Stimulated activated naive CD4-positive, alpha-beta T cell (primary cell): ENCODE measurements around the gene IL1RAPL1.

Source experiments
- DNase-seq, 6 experiments: peaks; one replicate each; lab custom pipeline; 2025; lab: John Stamatoyannopoulos, UW

IL1RAPL1 gene

GRCh38 chrX:29652484-29652883 is 1065.2 kb downstream of the IL1RAPL1 start:
- DNase-seq = no peak

DNA sequence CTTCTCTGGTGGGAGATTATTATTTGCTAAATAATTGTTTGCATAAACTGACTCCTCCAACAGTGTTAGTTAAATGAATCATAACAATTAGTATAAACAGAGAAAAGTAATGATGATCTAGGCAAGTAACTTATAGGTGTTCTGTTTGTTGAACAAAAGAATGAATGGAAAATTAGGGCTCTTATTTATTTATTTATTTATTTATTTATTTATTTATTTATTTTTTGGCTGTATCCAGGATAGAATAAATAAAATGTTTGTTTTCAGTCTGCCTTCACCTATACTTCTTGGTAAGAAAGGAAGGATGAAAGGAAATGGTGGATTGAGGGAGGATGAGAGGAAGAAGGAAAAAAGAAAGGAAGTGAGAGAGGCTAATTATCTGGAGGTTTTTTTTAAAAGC is 1066.5 kb downstream of the IL1RAPL1 start:
- no peak for DNase-seq

DNA sequence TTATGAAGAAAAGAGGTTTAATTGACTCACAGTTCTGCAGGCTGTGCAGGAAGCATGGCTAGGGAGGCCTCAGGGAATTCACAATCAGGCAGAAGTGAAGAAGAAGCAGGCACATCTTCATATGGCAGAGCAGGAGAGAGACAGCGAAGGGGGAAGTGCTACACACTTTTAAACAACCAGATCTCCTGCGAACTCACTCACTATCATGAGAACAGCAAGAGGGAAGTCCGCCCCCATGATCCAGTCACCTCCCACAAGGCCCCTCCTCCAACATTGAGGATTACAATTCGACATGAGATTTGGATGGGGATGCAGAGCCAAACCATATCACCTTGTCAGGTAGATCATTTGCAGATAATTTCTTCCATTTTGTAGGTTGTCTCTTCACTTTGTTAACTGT is 1072.7 kb downstream of the IL1RAPL1 start:
- no peak for DNase-seq

DNA sequence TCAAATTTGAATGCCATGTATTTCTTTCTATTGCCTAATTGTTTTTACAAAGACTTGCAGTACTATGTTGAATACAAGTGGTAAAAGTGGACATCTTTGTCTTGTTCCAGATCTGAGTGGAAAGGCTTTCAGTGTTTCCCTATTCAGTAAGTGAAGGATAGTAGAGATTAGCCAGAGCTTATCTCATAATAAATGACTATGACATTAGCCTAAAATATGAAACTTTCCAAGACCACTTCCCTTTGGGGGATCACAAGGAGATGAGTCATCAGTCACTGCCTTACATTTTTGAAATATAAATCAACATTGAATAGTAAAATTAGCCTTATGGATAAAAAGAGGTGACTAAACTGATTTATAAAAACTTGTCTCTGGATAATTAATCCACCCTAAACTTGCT is 1074.0 kb downstream of the IL1RAPL1 start:
- no peak for DNase-seq

DNA sequence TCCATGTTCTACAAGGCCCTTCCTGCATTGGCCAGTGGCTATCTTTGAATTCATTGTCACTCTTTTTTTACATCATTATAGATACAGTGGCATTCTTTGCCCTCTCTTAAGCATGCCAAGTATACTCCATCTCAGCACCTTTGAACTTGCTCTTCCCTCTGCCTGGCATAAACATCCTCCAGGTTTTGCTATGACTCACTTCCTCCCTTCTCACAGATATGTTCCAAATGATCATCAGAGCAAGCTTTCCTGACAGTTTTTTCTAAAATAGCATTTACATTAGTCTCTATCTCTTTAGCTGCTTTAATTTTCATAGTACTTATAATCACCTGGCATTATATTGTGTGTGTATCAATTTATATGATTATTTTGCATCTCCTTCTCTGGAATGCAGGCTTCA is 1074.9 kb downstream of the IL1RAPL1 start:
- DNase-seq = no peak

GRCh38 chrX:29662759-29663503 is 1075.7 kb downstream of the IL1RAPL1 start:
- no peak for DNase-seq

DNA sequence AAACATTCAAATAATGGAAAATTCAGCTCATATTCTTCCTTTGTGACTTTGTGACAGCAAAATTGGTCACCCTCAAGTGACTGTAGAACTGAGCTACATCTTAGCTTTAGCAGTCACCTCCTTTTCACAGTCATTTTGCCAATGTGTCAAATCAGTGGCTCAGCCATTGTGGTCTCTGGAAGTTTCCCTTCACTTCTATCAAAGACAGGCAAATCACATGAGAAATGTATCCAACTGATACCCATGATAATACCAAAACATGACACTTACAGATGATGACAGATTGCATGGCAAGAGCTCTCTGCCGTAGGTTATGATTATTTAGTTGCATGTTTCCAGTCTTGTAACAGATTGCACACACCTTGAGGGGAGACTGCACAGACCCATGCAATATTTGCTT is 1078.3 kb downstream of the IL1RAPL1 start:
- DNase-seq = no peak

GRCh38 chrX:29666366-29666765 is 1079.1 kb downstream of the IL1RAPL1 start:
- DNase-seq = no peak

DNA sequence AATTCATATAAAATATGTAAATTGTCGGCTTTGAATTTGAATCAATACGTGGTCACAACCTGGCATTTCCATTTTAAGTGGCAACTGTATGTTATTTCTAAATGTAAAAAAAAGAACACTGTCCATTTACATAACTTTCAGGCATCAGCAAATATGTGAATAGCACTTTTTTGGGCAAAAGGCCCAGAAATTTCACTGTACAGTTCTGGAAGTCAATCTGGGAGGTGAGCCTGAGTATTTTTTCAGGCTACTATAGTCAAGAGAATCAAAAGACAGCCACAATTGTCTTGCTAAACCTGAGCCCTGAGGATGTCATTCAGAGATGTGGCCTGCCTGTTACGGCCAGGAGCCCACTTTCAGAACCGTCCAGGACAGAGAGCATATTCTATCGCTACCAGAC is 1084.2 kb downstream of the IL1RAPL1 start:
- no peak for DNase-seq

DNA sequence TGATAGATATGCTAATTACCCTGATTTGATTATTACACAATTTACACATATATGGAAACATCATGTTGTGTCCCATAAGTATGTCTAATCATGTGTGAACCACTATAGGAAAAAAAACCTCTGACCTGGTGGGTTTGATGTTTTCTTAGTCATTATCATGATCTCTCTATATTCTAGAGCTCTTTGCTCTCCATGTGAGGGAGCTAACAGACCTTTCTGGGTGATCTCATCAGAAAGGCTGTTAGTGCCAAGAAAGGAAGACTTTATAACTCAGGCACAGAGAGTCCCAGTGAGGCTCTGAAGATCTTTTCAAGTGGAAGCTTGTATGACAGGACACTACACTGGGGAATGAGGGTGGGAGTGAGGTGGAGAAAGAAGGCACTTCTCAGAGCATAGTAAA is 1100.4 kb downstream of the IL1RAPL1 start:
- DNase-seq = no peak

DNA sequence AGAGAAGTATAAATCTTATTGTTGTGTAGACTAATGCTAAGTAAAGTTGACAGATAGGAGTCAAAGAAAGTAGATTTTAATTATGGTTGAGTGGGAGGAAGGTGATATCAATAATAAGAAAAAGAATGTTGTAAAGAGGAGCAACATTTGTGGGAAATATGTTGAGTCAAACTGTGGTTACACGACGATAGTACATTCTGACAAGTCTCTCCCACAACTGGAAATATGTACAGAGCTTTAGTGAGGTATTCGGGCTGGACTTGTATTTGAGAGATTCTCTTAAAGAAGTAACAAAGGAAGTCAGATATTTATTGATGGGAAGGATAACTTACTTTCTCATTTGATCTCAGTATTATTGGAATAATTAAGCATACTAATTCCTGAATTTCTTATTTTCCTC is 1102.8 kb downstream of the IL1RAPL1 start:
- DNase-seq = no peak

DNA sequence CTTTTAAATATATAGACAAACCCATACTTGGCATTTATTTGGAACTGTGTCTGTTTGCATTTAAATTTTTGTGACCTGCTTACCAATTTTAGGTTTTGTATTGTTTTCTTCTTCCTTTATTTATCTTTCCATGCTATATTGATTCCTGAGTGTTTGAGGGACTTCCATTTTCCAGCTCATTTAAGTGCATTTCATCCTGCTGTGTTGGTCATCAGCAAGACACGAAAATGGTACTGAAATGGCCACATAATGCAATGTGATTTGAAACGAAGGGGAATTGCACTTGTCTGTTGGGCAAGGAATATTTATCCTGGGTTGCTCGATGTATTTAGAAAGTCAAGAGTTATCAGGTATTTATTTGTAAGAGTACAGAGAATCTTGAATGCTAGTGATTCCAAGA is 1103.8 kb downstream of the IL1RAPL1 start:
- DNase-seq = no peak

DNA sequence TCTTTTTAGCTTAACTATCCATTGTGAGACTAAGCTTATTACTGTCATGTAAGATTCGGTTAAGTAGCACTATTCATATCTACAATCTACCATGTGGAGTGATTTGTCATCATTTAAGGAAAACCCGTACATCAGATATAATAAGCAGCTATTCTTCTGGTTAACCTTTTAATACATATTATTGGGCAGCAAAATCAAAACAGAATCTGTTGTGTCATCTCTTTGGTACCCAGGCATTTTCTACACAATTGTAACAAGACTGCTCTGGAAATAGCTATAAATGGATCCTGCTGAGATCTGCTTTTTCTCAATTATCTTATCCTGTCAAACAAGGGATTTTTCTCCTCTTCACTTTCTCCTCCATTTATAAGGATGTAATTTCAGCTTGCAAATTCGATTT is 1106.7 kb downstream of the IL1RAPL1 start:
- no peak for DNase-seq

GRCh38 chrX:29699239-29699638 is 1112.0 kb downstream of the IL1RAPL1 start:
- DNase-seq = no peak

DNA sequence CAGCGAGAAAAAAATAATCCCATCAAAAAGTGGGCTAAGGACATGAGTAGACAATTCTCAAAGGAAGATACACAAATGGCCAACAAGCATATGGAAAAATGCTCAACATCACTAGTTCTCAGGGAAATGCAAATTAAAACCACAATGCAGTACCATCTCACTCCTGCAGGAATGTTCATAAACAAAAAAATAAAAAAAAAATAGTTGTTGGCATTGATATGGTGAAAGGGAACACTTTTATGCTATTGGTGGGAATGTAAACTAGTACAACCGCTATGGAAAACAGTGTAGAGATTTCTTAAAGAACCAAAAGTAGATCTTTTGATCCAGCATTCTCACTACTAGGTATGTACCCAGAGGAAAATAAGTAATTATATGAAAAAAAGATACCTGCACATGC is 1119.8 kb downstream of the IL1RAPL1 start:
- no peak for DNase-seq

DNA sequence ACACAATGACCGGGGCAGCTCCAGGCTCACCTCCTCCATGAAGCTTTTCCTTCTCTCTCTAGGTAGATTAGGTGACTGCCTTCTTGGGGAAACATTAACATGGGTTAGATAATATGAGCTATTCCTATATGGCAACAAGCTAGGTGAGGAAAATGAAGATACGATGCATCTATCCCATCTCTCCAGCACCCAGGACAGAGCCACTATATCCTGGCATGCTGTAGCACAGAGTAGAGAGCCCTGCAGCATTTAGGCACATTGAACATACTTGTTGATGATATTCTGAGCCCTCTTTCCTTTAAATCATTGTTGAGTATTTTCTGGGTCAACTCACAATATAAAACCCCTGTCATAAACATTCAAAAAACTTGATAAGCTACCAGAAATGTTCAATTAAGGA is 1133.9 kb downstream of the IL1RAPL1 start:
- no peak for DNase-seq

DNA sequence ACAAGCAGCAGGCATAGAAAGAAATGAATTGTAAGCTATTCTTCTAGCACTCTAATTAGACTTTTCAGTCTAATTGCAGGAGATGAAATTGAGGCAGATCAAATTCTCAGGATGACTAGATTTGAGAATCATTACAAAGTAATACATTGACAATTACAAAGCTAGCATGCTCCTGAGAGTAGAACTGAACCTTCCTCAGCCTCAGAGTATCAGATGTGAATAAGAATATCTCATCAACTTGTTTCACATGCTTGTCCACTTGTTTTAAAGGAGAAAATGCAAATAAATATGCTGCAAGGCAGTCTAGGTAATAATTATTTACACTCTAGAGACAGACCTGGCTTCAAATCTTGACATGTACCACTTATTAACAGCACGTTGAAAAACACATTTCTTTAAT is 1137.1 kb downstream of the IL1RAPL1 start:
- DNase-seq = no peak

- no peak for DNase-seq
Observed at GRCh38 chrX:29726811-29727210, 1139.6 kb downstream of the IL1RAPL1 start.

DNA sequence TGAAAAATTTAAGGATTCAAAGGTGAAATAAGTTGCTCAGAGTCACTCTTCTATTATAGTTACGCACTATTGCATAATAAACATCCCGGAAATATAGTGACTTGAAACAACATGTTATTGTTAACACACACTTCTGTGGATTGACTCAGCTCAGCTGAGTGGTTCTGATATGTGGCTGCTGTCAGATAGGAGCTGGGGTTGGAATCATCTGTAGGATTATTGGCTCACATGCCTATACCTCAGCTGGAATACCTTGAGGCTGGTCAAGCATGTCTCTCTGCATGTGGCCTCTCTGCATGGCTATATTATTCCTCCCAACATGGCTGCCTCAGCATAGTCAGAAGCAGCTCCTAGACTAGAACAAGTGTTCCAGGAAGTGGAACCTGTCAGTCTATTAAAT is 1141.4 kb downstream of the IL1RAPL1 start:
- DNase-seq = no peak

- DNase-seq = no peak
Observed at GRCh38 chrX:29744966-29745365, 1157.7 kb downstream of the IL1RAPL1 start.

DNA sequence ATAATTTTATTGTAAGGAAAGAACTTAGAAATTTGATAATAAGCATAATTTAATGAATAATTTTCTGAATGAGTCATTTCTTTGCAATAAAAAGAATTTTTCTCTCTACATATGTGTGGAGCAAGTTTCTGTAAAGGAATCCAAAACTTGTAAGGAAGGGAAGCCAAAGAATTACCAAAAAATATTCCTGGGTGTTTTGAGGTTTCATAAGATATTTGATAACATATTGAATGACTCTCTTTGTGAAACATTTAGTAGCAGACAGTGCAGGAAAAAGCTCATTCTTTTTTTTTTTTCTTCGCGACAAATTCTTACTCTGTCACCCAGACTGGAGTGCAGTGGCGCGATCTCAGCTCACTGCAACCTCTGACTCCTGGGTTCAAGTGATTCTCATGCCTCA is 1159.1 kb downstream of the IL1RAPL1 start:
- no peak for DNase-seq

DNA sequence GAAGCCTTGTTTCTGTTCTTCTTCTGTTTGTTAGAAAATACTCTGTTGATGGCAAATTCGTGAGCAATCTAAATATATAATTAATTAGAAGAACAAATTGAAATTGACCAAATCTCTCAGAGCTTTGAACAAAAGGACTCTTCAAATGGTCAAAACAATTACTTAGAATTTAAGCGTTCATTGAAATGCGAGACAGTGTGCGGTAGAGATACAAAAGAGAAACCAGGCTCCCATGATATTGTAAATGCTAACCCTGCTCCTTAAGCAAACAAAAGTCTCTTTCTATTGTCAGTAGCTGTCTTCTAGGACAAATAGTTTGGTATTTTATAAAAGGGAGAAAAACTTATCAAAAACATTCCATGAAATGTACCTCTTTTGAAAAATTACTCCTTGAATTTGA is 1174.8 kb downstream of the IL1RAPL1 start:
- DNase-seq = no peak

GRCh38 chrX:29775890-29776289 is 1188.6 kb downstream of the IL1RAPL1 start:
- DNase-seq = no peak

DNA sequence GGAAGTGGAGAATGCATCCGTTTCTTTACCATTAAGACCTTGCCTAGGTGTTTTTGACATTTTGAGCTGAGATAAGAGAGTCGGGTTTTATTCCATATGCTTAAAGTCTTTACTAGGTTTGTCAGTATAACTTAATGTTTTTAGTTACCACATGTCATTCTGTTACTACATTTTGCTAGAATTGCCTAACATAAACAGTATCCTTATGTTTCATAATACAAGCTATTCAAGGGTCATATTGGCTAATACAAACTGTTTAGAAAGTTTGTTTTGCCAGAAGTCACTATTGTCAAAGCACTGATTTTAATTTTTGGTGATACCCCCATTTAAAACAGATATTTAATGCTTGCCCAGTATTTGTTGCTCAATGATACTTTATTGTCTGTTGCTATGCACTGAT is 1200.4 kb downstream of the IL1RAPL1 start:
- no peak for DNase-seq
